GM18870 (cell line): ENCODE data around the gene PDGFB.

ENCODE experiments used
- ATAC-seq: cut with Tn5 transposase; IDR thresholded peaks from one replicate; pipeline ENCODE4 v1.9.1; 2021; ENCODE audit warnings: moderate library complexity; ENCODE audit not compliant: unreplicated experiment

Gene PDGFB

GRCh38 chr22:39176714-39177455 lies 67.9 kb downstream of the PDGFB start:
- no peak for ATAC-seq

- ATAC-seq, result no peak
These were observed 68.6 kb downstream of the PDGFB start for GRCh38 chr22:39176143-39176713.

- no peak for ATAC-seq
These were observed 69.2 kb downstream of the PDGFB start for GRCh38 chr22:39175353-39176142.

GRCh38 chr22:39174498-39175352 lies 70.1 kb downstream of the PDGFB start:
- ATAC-seq, result no peak

GRCh38 chr22:39173787-39174497 lies 70.8 kb downstream of the PDGFB start:
- ATAC-seq, result no peak
